Measurements from ENCODE around the gene SPSB3.

The SPSB3 gene

GRCh38 chr16:1820096-1820945 lies 38.0 kb upstream of the SPSB3 start:
- TF ChIP-seq CTCF (IDR thresholded peaks at IDR 0.05), result no peak
- Histone ChIP-seq H3K27ac (no peak overlapping the region), H3K4me3 (no peak overlapping the region)
- no peak for DNase-seq (ENCODE audit: low spot score)

DNA sequence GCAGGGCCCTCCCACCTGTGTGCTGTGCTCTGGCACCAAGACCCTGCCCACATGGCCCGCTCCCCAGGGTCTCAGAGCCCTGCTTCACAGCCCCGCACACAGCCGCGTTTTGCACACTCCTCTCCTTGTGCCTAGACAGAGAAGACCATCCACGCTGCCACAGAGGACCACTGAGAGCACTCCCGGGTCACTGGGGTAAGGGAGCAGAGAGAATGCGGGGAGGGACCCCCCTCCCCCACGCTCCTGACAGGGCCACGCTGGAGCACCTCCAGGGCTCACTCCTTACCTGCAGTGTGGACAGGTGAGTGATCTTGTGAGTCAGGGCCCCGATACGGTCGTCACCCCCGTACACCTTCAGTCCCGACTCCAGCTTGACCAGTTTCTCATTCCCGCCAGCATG lies 37.2 kb upstream of the SPSB3 start:
- no peak for TF ChIP-seq CTCF (IDR thresholded peaks at IDR 0.05)
- no peak for DNase-seq (ENCODE audit: low spot score)
- Histone ChIP-seq H3K27ac (no peak overlapping the region), H3K4me3 (no peak overlapping the region)

GRCh38 chr16:1818873-1819525 lies 36.6 kb upstream of the SPSB3 start:
- DNase-seq (ENCODE audit: low spot score), result no peak
- Histone ChIP-seq H3K4me3 (no peak overlapping the region), H3K27ac (no peak overlapping the region)
- no peak for TF ChIP-seq CTCF (IDR thresholded peaks at IDR 0.05)

DNA sequence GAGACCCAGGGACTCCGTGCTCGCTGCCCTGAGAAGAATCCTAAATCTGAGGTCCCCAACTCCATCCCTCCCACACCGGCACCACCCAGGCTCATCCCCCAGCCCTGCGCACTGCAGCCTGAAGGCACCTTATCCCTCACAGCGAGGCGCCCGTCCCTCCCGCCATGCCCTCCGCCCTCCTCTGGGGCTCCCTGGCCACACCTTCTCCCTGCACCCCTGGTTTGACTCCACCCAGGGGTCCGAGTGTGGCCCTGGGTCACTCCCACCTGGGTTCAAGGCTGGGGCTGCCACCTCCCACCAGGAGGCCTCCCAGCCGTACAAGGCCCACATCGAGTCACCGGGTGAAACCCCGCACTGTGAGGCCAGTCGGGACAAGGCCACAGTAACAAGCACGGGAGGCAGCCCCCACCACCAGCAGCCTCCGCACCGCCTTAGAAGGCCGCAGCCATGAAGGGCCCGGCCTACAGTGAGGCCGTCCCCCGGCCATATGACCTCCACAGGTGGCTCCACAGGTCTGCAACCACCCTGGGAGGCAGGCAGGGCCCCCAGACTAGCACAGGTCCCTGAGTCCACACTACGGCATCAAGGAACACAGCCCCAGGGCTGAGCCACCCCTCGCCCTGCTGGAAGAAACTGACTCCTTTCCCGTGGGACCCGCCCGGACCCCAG lies 36.0 kb upstream of the SPSB3 start:
- Histone ChIP-seq H3K4me3 (no peak overlapping the region), H3K27ac (no peak overlapping the region)
- TF ChIP-seq CTCF (IDR thresholded peaks at IDR 0.05), result no peak
- DNase-seq (ENCODE audit: low spot score), result no peak

GRCh38 chr16:1817716-1818115 lies 35.3 kb upstream of the SPSB3 start:
- Histone ChIP-seq H3K4me3 (no peak overlapping the region), H3K27ac (no peak overlapping the region)
- DNase-seq (ENCODE audit: low spot score), result no peak
- no peak for TF ChIP-seq CTCF (IDR thresholded peaks at IDR 0.05)

- no peak overlapping the region for H3K4me3 ChIP-seq
- no peak for DNase-seq (ENCODE audit: low spot score)
- no peak for TF ChIP-seq CTCF (IDR thresholded peaks at IDR 0.05)
- H3K27ac ChIP-seq, result no peak overlapping the region
Measured at GRCh38 chr16:1817276-1817589, 34.9 kb upstream of the SPSB3 start.
